Transverse colon (tissue), 4 donors: ENCODE data around the gene DGLUCY.

ENCODE experiments used
- POLR2A ChIP-seq: fragments of 450-650 bp; IDR thresholded peaks from one replicate; pipeline ENCODE4 v1.6.1; 2016; ENCODE audit warnings: antibody characterized with exemption, mild to moderate bottlenecking, moderate library complexity
- POLR2AphosphoS5 ChIP-seq, 3 donors: sonication (generic); formaldehyde crosslinking; IDR thresholded peaks; one replicate each; pipeline ENCODE4 v1.6.1; 2016; ENCODE audit warnings: antibody characterized with exemption in 3 of 3
- TF ChIP-seq, protein P1 (sequence below), 5 experiments: fragments of 200-600 bp in 3 of 5; fragments of 450-650 bp in 2 of 5; sonication (generic) in 3 of 5; IDR thresholded peaks; 1 replicate in 2 of 5; 2 replicates in 3 of 5; pipeline ENCODE4 v1.5.1; 2016 to 2017; ENCODE audit warnings: antibody characterized with exemption in 5 of 5, inconsistent platforms in 3 of 5, mild to moderate bottlenecking in 2 of 5, moderate library complexity in 1 of 5

DNA sequence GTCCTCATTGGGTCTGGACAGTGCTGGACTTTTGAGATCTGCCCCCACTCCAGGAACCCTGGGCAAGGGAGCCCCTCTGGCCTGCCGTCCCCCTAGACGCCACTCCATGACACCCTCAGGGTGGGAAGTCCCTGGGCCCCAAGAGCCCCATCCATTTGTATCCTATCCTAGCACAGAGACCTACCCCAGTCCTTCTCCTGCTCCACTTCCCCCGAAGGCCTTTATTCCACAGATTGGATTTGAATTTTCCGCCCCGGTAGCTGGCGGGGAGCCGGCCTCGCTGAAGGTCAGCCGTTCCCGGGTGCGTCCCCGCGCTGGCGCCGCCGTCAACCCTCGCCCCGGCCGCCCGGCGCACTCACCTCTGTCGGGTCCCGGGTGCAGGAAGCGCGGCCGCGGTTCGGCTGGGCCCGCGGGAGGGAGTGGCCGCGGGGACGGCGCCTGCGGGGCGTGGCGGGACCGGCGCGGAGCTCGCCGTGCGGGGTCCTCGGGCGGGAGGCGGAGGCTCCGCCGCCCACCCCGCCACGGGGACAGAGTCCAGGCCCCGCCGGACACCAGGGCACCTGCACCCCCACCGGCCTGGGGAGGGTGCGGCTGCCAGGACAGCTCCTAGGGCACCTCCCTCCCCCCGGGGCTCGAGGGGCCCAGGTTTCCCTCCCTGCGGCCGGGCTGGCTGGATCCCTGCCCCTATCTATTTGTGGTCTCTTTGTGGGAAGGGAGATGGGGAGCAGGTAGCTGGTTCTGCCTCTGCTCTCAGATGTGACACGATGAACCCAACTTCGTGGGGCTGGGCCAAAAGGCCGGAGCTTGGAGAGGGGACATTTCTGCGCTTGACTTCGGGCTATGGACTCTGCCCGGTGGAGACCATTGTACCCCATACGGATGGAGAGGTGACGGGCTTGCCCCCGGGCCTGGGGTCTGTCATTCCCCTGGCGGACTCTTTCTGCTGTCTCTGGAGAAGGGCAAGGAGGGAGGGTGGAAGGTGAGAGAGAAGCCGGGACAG is 150.6 kb downstream of the DGLUCY start:
- TF ChIP-seq, protein P1, sequence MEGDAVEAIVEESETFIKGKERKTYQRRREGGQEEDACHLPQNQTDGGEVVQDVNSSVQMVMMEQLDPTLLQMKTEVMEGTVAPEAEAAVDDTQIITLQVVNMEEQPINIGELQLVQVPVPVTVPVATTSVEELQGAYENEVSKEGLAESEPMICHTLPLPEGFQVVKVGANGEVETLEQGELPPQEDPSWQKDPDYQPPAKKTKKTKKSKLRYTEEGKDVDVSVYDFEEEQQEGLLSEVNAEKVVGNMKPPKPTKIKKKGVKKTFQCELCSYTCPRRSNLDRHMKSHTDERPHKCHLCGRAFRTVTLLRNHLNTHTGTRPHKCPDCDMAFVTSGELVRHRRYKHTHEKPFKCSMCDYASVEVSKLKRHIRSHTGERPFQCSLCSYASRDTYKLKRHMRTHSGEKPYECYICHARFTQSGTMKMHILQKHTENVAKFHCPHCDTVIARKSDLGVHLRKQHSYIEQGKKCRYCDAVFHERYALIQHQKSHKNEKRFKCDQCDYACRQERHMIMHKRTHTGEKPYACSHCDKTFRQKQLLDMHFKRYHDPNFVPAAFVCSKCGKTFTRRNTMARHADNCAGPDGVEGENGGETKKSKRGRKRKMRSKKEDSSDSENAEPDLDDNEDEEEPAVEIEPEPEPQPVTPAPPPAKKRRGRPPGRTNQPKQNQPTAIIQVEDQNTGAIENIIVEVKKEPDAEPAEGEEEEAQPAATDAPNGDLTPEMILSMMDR (IDR thresholded peaks at IDR 0.05), result no peak
- no peak for TF ChIP-seq POLR2AphosphoS5 (IDR thresholded peaks at IDR 0.05)
- TF ChIP-seq POLR2A, result no peak
